ENCODE measurements around the gene ZC3H14. TPM values are rescaled to one million over a fixed set of nuclear protein-coding genes. Genes with fewer than 3 reads are reported as not detected.

The ZC3H14 gene
- total RNA-seq, 1 donor from 2014 or later = 116 TPM

DNA sequence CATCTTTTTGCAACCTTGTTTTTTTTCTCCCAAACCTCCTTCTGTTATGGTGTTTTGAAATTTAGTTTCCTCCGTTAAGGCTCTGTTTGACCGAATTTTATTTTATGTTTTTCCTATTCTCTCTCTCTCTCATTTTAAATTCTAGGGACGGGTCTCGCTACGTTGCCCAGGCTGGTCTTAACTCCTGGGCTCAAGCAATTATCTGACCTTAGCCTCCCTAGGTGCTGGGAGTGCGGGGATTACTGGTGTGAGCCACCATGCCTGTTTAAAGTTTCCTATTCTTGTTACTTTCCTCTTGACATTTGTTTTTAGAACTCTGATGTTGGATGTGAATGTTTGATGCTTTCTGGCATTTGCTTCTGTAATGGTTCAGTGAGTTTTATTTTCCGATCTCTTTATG lies 1.0 kb downstream of the ZC3H14 start:
- Mint-ChIP-seq H3K4me1 (ENCODE audit: low read depth) (peaks cover 10% of the 10 kb centered on the region), H3K4me3 (ENCODE audit: low read depth) (peak overlapping the region; percentile 93), H3K36me3 (ENCODE audit: insufficient read depth) (peaks cover under 1% of the 10 kb centered on the region), H3K27ac (peak overlapping the region; percentile 92), H3K9me3 (ENCODE audit: low read depth) (no peaks in the 10 kb centered on the region), H3K27me3 (no peaks in the 10 kb centered on the region)
- DNase-seq (ENCODE audit: low spot score, unreplicated experiment) = no peak
- TF ChIP-seq, protein P1, sequence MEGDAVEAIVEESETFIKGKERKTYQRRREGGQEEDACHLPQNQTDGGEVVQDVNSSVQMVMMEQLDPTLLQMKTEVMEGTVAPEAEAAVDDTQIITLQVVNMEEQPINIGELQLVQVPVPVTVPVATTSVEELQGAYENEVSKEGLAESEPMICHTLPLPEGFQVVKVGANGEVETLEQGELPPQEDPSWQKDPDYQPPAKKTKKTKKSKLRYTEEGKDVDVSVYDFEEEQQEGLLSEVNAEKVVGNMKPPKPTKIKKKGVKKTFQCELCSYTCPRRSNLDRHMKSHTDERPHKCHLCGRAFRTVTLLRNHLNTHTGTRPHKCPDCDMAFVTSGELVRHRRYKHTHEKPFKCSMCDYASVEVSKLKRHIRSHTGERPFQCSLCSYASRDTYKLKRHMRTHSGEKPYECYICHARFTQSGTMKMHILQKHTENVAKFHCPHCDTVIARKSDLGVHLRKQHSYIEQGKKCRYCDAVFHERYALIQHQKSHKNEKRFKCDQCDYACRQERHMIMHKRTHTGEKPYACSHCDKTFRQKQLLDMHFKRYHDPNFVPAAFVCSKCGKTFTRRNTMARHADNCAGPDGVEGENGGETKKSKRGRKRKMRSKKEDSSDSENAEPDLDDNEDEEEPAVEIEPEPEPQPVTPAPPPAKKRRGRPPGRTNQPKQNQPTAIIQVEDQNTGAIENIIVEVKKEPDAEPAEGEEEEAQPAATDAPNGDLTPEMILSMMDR (IDR thresholded peaks at IDR 0.05; ENCODE audit: unreplicated experiment) = no peak

DNA sequence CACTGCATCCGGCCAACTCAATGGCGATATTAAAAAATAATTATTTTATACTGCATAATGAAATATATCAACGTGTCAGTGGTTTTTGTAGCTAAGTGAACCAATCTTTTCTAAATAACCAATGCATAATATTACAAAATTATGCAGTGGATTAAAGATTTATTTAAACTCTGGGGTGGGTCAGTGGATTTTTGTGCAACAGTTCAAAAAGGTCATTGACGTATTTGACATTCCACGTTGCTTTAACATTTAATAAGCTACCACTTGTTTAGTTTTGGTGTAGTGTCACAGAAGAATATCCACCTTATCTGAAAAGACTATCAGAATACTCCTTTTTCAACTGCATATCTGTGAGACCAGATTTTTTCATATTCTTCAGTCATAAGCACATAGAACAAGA lies 2.6 kb downstream of the ZC3H14 start:
- no peak overlapping the region for H3K4me3 Mint-ChIP-seq (ENCODE audit: low read depth)
- no peak overlapping the region for H3K27ac Mint-ChIP-seq

DNA sequence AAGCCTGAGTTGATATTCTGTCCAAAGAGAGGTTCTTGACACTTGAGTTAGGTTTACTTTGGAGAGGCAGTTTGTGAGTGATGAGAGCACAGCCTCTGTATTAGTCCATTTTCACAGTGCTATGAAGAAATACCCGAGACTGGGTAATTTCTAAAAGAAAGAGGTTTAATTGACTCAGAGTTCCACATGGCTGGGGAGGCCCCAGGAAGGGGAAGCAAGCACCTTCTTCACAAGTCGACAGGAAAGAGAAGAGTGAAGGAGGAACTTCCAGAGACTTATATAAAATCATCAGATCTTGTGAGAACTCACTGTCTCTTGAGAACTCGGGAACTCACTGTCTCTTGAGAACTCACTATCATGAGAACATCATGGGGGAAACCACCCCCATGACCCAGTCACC lies 5.4 kb downstream of the ZC3H14 start:
- Mint-ChIP-seq H3K36me3 (ENCODE audit: insufficient read depth) (peaks cover 23% of the 10 kb centered on the region), H3K27ac (no peak overlapping the region)
- no peak for DNase-seq (ENCODE audit: low spot score, unreplicated experiment)

More for the DNA sequence above, 2.6 kb downstream of the ZC3H14 start:
- no peak for DNase-seq (ENCODE audit: low spot score, unreplicated experiment)
- H3K9me3 Mint-ChIP-seq (ENCODE audit: low read depth) = no peaks in the 10 kb centered on the region
- peaks cover 11% of the 10 kb centered on the region for H3K36me3 Mint-ChIP-seq (ENCODE audit: insufficient read depth)
- TF ChIP-seq, protein P1 (IDR thresholded peaks at IDR 0.05; ENCODE audit: unreplicated experiment) = no peak
- peaks cover 10% of the 10 kb centered on the region for H3K4me1 Mint-ChIP-seq (ENCODE audit: low read depth)
- no peaks in the 10 kb centered on the region for H3K27me3 Mint-ChIP-seq

DNA sequence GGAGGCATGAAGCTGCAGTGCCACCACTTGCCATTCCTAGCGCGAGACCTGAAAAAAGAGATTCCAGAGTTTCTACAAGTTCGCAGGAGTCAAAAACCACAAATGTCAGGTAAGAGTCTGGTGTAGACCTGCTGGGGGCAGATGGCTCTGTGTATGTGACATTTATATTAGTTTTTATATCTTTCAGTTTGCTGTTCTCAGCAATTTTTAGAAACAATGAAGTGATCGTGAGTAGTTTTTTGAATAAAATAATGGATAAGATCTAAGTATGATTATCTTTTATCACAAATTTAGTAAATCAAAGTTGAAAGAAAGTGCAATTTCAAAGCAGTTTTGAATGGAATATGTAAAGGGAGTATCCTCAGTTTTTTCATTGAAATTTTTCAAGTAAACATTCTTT lies 9.3 kb downstream of the ZC3H14 start:
- no peaks in the 10 kb centered on the region for H3K9me3 Mint-ChIP-seq (ENCODE audit: low read depth)
- no peaks in the 10 kb centered on the region for H3K27me3 Mint-ChIP-seq
- TF ChIP-seq, protein P1 (IDR thresholded peaks at IDR 0.05; ENCODE audit: unreplicated experiment) = no peak
- no peak overlapping the region for H3K4me3 Mint-ChIP-seq (ENCODE audit: low read depth)
- DNase-seq (ENCODE audit: low spot score, unreplicated experiment) = no peak
- H3K4me1 Mint-ChIP-seq (ENCODE audit: low read depth) = no peaks in the 10 kb centered on the region
- H3K27ac Mint-ChIP-seq = no peak overlapping the region
- peaks cover 39% of the 10 kb centered on the region for H3K36me3 Mint-ChIP-seq (ENCODE audit: insufficient read depth)

More for the DNA sequence above, 5.4 kb downstream of the ZC3H14 start:
- no peaks in the 10 kb centered on the region for H3K27me3 Mint-ChIP-seq
- no peaks in the 10 kb centered on the region for H3K9me3 Mint-ChIP-seq (ENCODE audit: low read depth)
- peaks cover 8% of the 10 kb centered on the region for H3K4me1 Mint-ChIP-seq (ENCODE audit: low read depth)
- TF ChIP-seq, protein P1 (IDR thresholded peaks at IDR 0.05; ENCODE audit: unreplicated experiment) = no peak
- no peak overlapping the region for H3K4me3 Mint-ChIP-seq (ENCODE audit: low read depth)

DNA sequence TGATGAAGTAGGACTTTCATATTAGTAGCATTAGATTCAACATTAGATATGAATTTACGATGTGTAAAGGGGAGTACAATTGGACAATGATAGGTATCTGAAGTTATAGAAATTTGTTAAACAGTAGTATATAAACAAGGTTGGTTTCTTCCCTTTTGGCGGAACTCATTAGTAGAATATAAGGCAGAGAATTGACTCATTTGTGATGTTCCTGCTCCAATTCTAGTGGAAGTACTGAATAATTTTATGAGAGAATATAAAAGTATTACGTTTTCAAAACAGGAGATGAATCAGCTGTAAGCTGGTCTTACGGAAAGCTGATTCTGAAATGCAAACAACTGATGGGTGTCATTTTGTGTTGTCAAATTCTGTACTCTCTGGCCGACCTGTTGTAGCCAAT lies 13.4 kb downstream of the ZC3H14 start:
- H3K27me3 Mint-ChIP-seq = no peaks in the 10 kb centered on the region
- no peak for DNase-seq (ENCODE audit: low spot score, unreplicated experiment)
- TF ChIP-seq, protein P1 (IDR thresholded peaks at IDR 0.05; ENCODE audit: unreplicated experiment) = no peak
- H3K4me1 Mint-ChIP-seq (ENCODE audit: low read depth) = no peaks in the 10 kb centered on the region
- H3K36me3 Mint-ChIP-seq (ENCODE audit: insufficient read depth) = peaks cover 46% of the 10 kb centered on the region
- no peak overlapping the region for H3K4me3 Mint-ChIP-seq (ENCODE audit: low read depth)
- H3K27ac Mint-ChIP-seq = no peak overlapping the region
- H3K9me3 Mint-ChIP-seq (ENCODE audit: low read depth) = no peaks in the 10 kb centered on the region

Measured in progenitor cell of endocrine pancreas (in vitro differentiated cells).